ENCODE results near the gene SPEM3. TPM values are rescaled to one million over a fixed set of nuclear protein-coding genes. Genes with fewer than 3 reads are reported as not detected.

SPEM3 gene
- total and polyA plus RNA-seq, 2 of the 13 experiments (the other 11 are each of a cell fraction or from before 2014, with no cell fraction given), result not detected

DNA sequence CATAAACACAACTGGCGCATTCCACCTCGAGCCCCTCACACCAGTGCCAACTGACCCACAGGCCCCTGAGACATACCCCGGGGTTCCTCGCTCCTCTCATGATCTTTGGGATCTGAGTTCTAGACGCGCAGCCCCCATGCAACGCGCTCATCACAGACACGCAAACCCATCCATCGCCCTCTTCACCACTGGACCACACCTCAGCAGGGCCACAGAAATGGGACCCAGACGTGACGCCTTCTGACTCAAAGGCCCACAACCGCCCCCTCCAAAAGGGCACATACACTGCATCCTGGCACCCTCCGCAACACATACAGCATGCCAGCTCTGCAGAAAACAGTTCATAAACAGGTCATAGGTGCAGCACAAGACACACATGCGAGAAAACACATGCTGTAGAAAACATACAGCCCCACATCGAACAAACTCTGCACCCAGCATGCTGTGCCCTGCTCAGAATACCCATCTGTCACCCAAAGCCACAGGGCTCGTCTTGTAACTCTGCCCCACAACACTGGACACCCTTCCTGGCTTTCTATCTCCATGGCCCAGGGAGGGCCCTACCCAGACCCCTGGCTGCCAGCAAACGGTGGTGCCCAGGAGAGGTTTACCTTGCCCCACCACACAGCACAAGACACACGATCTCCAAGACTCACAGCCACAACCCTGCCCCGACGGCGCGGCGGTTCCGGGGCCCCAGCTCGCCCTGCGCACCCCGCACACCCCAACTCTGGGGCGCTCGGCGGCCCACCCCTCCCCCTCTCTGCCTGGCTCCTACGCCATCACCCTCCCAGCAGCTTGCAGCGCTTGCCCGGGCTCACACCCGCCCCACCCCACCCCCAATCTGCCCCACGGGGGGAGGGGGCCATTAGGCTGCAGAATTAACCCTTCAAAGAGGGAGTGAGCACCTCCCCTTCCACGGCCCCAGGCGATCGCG, 49.9 kb downstream of the SPEM3 start (continued):
- TF ChIP-seq, protein P1, sequence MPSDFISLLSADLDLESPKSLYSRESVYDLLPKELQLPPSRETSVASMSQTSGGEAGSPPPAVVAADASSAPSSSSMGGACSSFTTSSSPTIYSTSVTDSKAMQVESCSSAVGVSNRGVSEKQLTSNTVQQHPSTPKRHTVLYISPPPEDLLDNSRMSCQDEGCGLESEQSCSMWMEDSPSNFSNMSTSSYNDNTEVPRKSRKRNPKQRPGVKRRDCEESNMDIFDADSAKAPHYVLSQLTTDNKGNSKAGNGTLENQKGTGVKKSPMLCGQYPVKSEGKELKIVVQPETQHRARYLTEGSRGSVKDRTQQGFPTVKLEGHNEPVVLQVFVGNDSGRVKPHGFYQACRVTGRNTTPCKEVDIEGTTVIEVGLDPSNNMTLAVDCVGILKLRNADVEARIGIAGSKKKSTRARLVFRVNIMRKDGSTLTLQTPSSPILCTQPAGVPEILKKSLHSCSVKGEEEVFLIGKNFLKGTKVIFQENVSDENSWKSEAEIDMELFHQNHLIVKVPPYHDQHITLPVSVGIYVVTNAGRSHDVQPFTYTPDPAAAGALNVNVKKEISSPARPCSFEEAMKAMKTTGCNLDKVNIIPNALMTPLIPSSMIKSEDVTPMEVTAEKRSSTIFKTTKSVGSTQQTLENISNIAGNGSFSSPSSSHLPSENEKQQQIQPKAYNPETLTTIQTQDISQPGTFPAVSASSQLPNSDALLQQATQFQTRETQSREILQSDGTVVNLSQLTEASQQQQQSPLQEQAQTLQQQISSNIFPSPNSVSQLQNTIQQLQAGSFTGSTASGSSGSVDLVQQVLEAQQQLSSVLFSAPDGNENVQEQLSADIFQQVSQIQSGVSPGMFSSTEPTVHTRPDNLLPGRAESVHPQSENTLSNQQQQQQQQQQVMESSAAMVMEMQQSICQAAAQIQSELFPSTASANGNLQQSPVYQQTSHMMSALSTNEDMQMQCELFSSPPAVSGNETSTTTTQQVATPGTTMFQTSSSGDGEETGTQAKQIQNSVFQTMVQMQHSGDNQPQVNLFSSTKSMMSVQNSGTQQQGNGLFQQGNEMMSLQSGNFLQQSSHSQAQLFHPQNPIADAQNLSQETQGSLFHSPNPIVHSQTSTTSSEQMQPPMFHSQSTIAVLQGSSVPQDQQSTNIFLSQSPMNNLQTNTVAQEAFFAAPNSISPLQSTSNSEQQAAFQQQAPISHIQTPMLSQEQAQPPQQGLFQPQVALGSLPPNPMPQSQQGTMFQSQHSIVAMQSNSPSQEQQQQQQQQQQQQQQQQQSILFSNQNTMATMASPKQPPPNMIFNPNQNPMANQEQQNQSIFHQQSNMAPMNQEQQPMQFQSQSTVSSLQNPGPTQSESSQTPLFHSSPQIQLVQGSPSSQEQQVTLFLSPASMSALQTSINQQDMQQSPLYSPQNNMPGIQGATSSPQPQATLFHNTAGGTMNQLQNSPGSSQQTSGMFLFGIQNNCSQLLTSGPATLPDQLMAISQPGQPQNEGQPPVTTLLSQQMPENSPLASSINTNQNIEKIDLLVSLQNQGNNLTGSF (CRISPR knock-in tag; IDR thresholded peaks at IDR 0.05), result no peak
- TF ChIP-seq ZNF777 (CRISPR knock-in tag; IDR thresholded peaks at IDR 0.05), result peak; percentile 93
- 0 out of 2 replicates have a peak, but pooled peaks have one; percentile 39 for TF ChIP-seq ZNF589 (CRISPR knock-in tag; conservative IDR thresholded peaks at IDR 0.05)
- TF ChIP-seq, protein P2, sequence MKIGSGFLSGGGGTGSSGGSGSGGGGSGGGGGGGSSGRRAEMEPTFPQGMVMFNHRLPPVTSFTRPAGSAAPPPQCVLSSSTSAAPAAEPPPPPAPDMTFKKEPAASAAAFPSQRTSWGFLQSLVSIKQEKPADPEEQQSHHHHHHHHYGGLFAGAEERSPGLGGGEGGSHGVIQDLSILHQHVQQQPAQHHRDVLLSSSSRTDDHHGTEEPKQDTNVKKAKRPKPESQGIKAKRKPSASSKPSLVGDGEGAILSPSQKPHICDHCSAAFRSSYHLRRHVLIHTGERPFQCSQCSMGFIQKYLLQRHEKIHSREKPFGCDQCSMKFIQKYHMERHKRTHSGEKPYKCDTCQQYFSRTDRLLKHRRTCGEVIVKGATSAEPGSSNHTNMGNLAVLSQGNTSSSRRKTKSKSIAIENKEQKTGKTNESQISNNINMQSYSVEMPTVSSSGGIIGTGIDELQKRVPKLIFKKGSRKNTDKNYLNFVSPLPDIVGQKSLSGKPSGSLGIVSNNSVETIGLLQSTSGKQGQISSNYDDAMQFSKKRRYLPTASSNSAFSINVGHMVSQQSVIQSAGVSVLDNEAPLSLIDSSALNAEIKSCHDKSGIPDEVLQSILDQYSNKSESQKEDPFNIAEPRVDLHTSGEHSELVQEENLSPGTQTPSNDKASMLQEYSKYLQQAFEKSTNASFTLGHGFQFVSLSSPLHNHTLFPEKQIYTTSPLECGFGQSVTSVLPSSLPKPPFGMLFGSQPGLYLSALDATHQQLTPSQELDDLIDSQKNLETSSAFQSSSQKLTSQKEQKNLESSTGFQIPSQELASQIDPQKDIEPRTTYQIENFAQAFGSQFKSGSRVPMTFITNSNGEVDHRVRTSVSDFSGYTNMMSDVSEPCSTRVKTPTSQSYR (CRISPR knock-in tag; IDR thresholded peaks at IDR 0.05; ENCODE audit: borderline replicate concordance), result peak; percentile 82
- no peak for TF ChIP-seq ONECUT2 (CRISPR knock-in tag; IDR thresholded peaks at IDR 0.05)
- TF ChIP-seq SATB2 (CRISPR knock-in tag; IDR thresholded peaks at IDR 0.05), result no peak
- TF ChIP-seq TGIF2 (CRISPR knock-in tag; IDR thresholded peaks at IDR 0.05), result no peak
- TF ChIP-seq ZNF10 (CRISPR knock-in tag; IDR thresholded peaks at IDR 0.05; ENCODE audit: borderline replicate concordance, low read depth), result no peak
- TF ChIP-seq MYNN (CRISPR knock-in tag; IDR thresholded peaks at IDR 0.05; ENCODE audit: low read depth), result no peak
- TF ChIP-seq, protein P3, sequence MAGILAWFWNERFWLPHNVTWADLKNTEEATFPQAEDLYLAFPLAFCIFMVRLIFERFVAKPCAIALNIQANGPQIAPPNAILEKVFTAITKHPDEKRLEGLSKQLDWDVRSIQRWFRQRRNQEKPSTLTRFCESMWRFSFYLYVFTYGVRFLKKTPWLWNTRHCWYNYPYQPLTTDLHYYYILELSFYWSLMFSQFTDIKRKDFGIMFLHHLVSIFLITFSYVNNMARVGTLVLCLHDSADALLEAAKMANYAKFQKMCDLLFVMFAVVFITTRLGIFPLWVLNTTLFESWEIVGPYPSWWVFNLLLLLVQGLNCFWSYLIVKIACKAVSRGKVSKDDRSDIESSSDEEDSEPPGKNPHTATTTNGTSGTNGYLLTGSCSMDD (CRISPR knock-in tag; IDR thresholded peaks at IDR 0.05), result no peak
- TF ChIP-seq CREB1 (IDR thresholded peaks at IDR 0.05), result no peak
- no peak for TF ChIP-seq CREB1 (CRISPR knock-in tag; IDR thresholded peaks at IDR 0.05)
- TF ChIP-seq RBM39 (IDR thresholded peaks at IDR 0.05; ENCODE audit: low read depth, low read length, poor library complexity, severe bottlenecking), result peak; percentile 13
- TF ChIP-seq, protein P4, sequence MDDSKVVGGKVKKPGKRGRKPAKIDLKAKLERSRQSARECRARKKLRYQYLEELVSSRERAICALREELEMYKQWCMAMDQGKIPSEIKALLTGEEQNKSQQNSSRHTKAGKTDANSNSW (CRISPR knock-in tag; IDR thresholded peaks at IDR 0.05; ENCODE audit: borderline replicate concordance), result no peak
- no peak for TF ChIP-seq FOXJ3 (CRISPR knock-in tag; IDR thresholded peaks at IDR 0.05; ENCODE audit: borderline replicate concordance)
- TF ChIP-seq ZNF180 (CRISPR knock-in tag; IDR thresholded peaks at IDR 0.05; ENCODE audit: borderline replicate concordance, low read depth), result no peak

Data from HepG2 (cell line).